Stimulated activated naive B cell treated with anti-CD40 and anti-IgM and Interleukin-4, amounts not matched to agents 10 μg/mL and 1 μg/mL and 100 μg/mL, for 72 hours (primary cell): ENCODE measurements around the gene RREB1.

ENCODE experiments used
- ATAC-seq, 2 donors: fragments of 150-1000 bp; cut with Tn5 transposase; replicated peaks; 2 replicates each; pipeline ENCODE4 v1.10.0; 2021; ENCODE audit warnings: moderate library complexity in 1 of 2
- DNase-seq: peaks from one replicate; pipeline ENCODE4 v3.0.0; 2021
- H3K27ac Mint-ChIP-seq: one replicate; pipeline ENCODE4 v1.8.0; 2022; ENCODE audit warnings: mild to moderate bottlenecking, mixed read lengths
- H3K27me3 Mint-ChIP-seq, 2 donors: one replicate each; pipeline ENCODE4 v1.8.0; 2022; ENCODE audit warnings: mixed read lengths in 2 of 2
- H3K36me3 Mint-ChIP-seq, 2 donors: one replicate each; pipeline ENCODE4 v1.8.0; 2022; ENCODE audit warnings: mixed read lengths in 2 of 2, mild to moderate bottlenecking in 1 of 2
- H3K4me1 Mint-ChIP-seq, 2 donors: one replicate each; pipeline ENCODE4 v1.8.0; 2022; ENCODE audit warnings: mixed read lengths in 2 of 2, mild to moderate bottlenecking in 1 of 2
- H3K4me3 Mint-ChIP-seq, 2 donors: one replicate each; pipeline ENCODE4 v1.8.0; 2022; ENCODE audit warnings: mild to moderate bottlenecking in 2 of 2, mixed read lengths in 2 of 2, moderate library complexity in 1 of 2
- H3K9me3 Mint-ChIP-seq, 2 donors: one replicate each; pipeline ENCODE4 v1.8.0; 2022; ENCODE audit warnings: mixed read lengths in 2 of 2, mild to moderate bottlenecking in 1 of 2

The RREB1 gene

GRCh38 chr6:7240351-7240750 lies 132.6 kb downstream of the RREB1 start:
- no peaks in the 10 kb centered on the region for H3K27me3 Mint-ChIP-seq
- DNase-seq (no peak), ATAC-seq (no peak)
- H3K27ac Mint-ChIP-seq = no peak overlapping the region
- H3K4me1 Mint-ChIP-seq = peaks cover 41 to 68% of the 10 kb centered on the region in 2 donors
- no peak overlapping the region for H3K4me3 Mint-ChIP-seq
- peaks cover 28 to 34% of the 10 kb centered on the region in 2 donors for H3K36me3 Mint-ChIP-seq
- H3K9me3 Mint-ChIP-seq = no peaks in the 10 kb centered on the region

GRCh38 chr6:7241160-7241559 lies 133.4 kb downstream of the RREB1 start:
- Mint-ChIP-seq H3K9me3 (no peaks in the 10 kb centered on the region), H3K4me1 (peaks cover 33 to 60% of the 10 kb centered on the region in 2 donors), H3K27me3 (no peaks in the 10 kb centered on the region), H3K36me3 (peaks cover 25 to 33% of the 10 kb centered on the region in 2 donors), H3K27ac (peak overlapping the region; percentile 9), H3K4me3 (no peak overlapping the region)
- DNase-seq (no peak), ATAC-seq (no peak)

- Mint-ChIP-seq H3K36me3 (peaks cover 31 to 37% of the 10 kb centered on the region in 2 donors), H3K27me3 (no peaks in the 10 kb centered on the region), H3K4me1 (peaks cover 30 to 52% of the 10 kb centered on the region in 2 donors), H3K9me3 (no peaks in the 10 kb centered on the region), H3K4me3 (no peak overlapping the region), H3K27ac (no peak overlapping the region)
- ATAC-seq (peak in 1 of 2 donors; percentile 6), DNase-seq (no peak)
These were observed 134.2 kb downstream of the RREB1 start for GRCh38 chr6:7241709-7242645.

- H3K4me3 Mint-ChIP-seq = peak overlapping the region in 1 of 2 donors; percentile 33
- H3K9me3 Mint-ChIP-seq = no peaks in the 10 kb centered on the region
- DNase-seq = no peak
- peak in 1 of 2 donors; percentile 20 for ATAC-seq
- H3K27ac Mint-ChIP-seq = peak overlapping the region; percentile 37
- peaks cover 31 to 41% of the 10 kb centered on the region in 2 donors for H3K36me3 Mint-ChIP-seq
- H3K27me3 Mint-ChIP-seq = no peaks in the 10 kb centered on the region
- peaks cover 30 to 51% of the 10 kb centered on the region in 2 donors for H3K4me1 Mint-ChIP-seq
These were observed 135.0 kb downstream of the RREB1 start for GRCh38 chr6:7242835-7243178.

GRCh38 chr6:7243179-7243981 lies 135.6 kb downstream of the RREB1 start:
- H3K4me3 Mint-ChIP-seq = peak overlapping the region in 1 of 2 donors; percentile 33
- H3K27ac Mint-ChIP-seq = peak overlapping the region; percentile 37
- no peaks in the 10 kb centered on the region for H3K27me3 Mint-ChIP-seq
- DNase-seq (peak; percentile 45), ATAC-seq (peak; percentile 57 to 62)
- H3K36me3 Mint-ChIP-seq = peaks cover 34 to 46% of the 10 kb centered on the region in 2 donors
- peaks cover 28 to 52% of the 10 kb centered on the region in 2 donors for H3K4me1 Mint-ChIP-seq
- no peaks in the 10 kb centered on the region for H3K9me3 Mint-ChIP-seq

- no peak for ATAC-seq
- H3K27ac Mint-ChIP-seq = peak overlapping the region; percentile 21
- DNase-seq = no peak
- H3K9me3 Mint-ChIP-seq = no peaks in the 10 kb centered on the region
- H3K27me3 Mint-ChIP-seq = no peaks in the 10 kb centered on the region
- peaks cover 18 to 40% of the 10 kb centered on the region in 2 donors for H3K4me1 Mint-ChIP-seq
- peaks cover 35 to 47% of the 10 kb centered on the region in 2 donors for H3K36me3 Mint-ChIP-seq
- no peak overlapping the region for H3K4me3 Mint-ChIP-seq
These were observed 138.1 kb downstream of the RREB1 start for GRCh38 chr6:7245668-7246393.

- no peak overlapping the region for H3K27ac Mint-ChIP-seq
- H3K4me1 Mint-ChIP-seq = peaks cover 15 to 33% of the 10 kb centered on the region in 2 donors
- no peak overlapping the region for H3K4me3 Mint-ChIP-seq
- H3K36me3 Mint-ChIP-seq = peaks cover 29 to 39% of the 10 kb centered on the region in 2 donors
- H3K27me3 Mint-ChIP-seq = no peaks in the 10 kb centered on the region
- no peaks in the 10 kb centered on the region for H3K9me3 Mint-ChIP-seq
- ATAC-seq (no peak), DNase-seq (no peak)
These were observed 138.8 kb downstream of the RREB1 start for GRCh38 chr6:7246401-7247178.

- H3K27ac Mint-ChIP-seq = no peak overlapping the region
- no peak for ATAC-seq
- no peaks in the 10 kb centered on the region for H3K9me3 Mint-ChIP-seq
- peaks cover 11 to 27% of the 10 kb centered on the region in 2 donors for H3K4me1 Mint-ChIP-seq
- H3K4me3 Mint-ChIP-seq = no peak overlapping the region
- no peaks in the 10 kb centered on the region for H3K27me3 Mint-ChIP-seq
- H3K36me3 Mint-ChIP-seq = peaks cover 29 to 39% of the 10 kb centered on the region in 2 donors
- DNase-seq = no peak
These were observed 139.4 kb downstream of the RREB1 start for GRCh38 chr6:7247179-7247456.

- Mint-ChIP-seq H3K9me3 (no peaks in the 10 kb centered on the region), H3K27ac (no peak overlapping the region), H3K4me1 (peaks cover 8 to 20% of the 10 kb centered on the region in 2 donors), H3K36me3 (peaks cover 29 to 45% of the 10 kb centered on the region in 2 donors), H3K27me3 (no peaks in the 10 kb centered on the region), H3K4me3 (no peak overlapping the region)
- no peak for DNase-seq
- no peak for ATAC-seq
These were observed 140.1 kb downstream of the RREB1 start for GRCh38 chr6:7247828-7248227.

GRCh38 chr6:7249391-7249790 lies 141.6 kb downstream of the RREB1 start:
- DNase-seq (no peak), ATAC-seq (no peak)
- Mint-ChIP-seq H3K27me3 (no peaks in the 10 kb centered on the region), H3K36me3 (peaks cover 29 to 45% of the 10 kb centered on the region in 2 donors), H3K27ac (no peak overlapping the region), H3K9me3 (no peaks in the 10 kb centered on the region), H3K4me1 (peaks cover 2 to 9% of the 10 kb centered on the region in 2 donors), H3K4me3 (no peak overlapping the region)

- Mint-ChIP-seq H3K27ac (peak overlapping the region; percentile 47), H3K36me3 (peaks cover 29 to 45% of the 10 kb centered on the region in 2 donors), H3K4me1 (peaks cover 2 to 9% of the 10 kb centered on the region in 2 donors), H3K27me3 (no peaks in the 10 kb centered on the region), H3K9me3 (no peaks in the 10 kb centered on the region), H3K4me3 (no peak overlapping the region)
- ATAC-seq (no peak), DNase-seq (no peak)
These were observed 142.3 kb downstream of the RREB1 start for GRCh38 chr6:7249946-7250643.

- Mint-ChIP-seq H3K9me3 (no peaks in the 10 kb centered on the region), H3K4me3 (no peak overlapping the region), H3K27me3 (no peaks in the 10 kb centered on the region), H3K36me3 (peaks cover 27 to 41% of the 10 kb centered on the region in 2 donors), H3K27ac (no peak overlapping the region), H3K4me1 (peaks cover 2 to 9% of the 10 kb centered on the region in 2 donors)
- ATAC-seq (no peak), DNase-seq (no peak)
These were observed 143.1 kb downstream of the RREB1 start for GRCh38 chr6:7250812-7251211.

- Mint-ChIP-seq H3K27me3 (no peaks in the 10 kb centered on the region), H3K9me3 (peaks cover 0 to 1% of the 10 kb centered on the region in 2 donors), H3K4me3 (no peak overlapping the region), H3K27ac (peak overlapping the region; percentile 14), H3K36me3 (peaks cover 23 to 35% of the 10 kb centered on the region in 2 donors), H3K4me1 (peaks cover 2 to 9% of the 10 kb centered on the region in 2 donors)
- no peak for ATAC-seq
- no peak for DNase-seq
These were observed 144.0 kb downstream of the RREB1 start for GRCh38 chr6:7251646-7252260.
